Activated CD8-positive, alpha-beta memory T cell treated with anti-CD3 and anti-CD28 coated beads for 24 hours (primary cell): ENCODE results near the gene HOXD3.

Source experiments
- DNase-seq: peaks from one replicate; pipeline ENCODE4 v3.0.0-alpha.2; 2020

The HOXD3 gene

DNA sequence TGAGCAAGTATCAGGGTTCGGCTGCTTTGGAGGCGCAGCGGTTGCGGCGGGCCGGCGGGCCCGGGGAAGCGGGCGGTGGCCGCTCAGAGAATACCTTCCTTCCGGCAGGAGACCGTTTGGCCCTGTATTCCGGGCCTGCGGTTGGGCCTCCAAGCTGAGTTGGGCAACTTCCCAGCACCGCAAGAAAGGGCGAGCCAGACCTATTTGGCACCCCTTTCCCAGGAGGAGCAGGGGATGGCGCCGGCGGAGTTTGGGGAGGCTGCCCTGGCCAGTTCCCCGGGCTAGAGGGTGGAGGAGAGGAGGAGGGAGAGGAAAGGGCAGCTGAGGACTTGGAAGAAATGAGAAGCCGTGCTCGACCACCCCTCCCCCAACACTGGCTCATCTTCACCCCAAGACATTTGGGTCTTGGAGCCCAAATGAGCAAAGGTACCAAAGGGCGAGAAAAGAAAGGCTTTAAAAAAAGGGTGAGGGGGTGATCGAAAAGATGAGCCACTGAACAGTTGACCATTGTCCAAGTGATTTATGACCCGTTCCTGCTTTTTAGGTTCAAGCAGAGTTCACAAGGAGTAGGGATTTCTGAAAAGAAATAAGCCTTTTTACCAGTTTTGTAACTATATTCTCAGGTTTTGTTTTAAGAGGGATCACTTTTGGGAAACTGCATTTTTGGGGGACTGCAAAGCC, 8.4 kb downstream of the HOXD3 start:
- DNase-seq = no peak

DNA sequence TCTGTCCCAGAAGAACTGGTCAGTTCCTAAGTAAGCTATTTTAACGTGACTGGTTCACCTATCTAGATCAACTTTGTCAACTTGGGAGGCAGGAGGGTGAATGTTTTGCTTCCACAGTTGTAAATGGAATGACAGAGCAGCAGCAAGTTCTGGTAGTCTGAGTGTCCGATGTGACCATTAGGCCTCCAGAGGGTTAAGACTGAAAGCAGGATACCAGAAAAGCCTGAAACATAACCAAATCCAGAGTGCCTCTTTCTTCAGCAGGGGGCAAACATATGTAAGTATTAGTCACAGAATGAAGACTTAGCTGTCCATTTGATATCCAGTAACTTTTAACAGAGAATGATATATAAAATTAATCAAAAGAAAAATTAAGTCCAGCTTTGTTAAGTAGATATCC, 9.2 kb downstream of the HOXD3 start:
- DNase-seq = no peak

DNA sequence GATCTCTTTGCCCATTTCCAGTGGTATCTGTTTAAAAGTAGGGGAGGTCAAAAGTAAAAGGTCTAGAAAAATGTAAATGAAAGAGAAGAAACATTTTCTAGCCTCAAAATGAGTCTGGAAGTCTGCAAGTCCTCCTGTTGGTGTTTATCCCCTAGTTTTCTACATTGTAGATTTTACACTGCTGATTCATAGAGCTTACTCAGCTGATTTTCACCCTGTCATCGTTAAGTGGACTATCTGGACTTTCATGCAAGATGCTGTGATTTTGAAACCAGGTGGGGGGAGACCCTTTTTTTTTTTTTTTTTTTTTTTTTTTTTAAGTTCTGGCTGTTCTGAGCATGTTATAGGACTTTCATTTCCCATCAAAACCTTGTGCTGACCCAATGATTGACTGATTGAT, 10.3 kb downstream of the HOXD3 start:
- DNase-seq = no peak

DNA sequence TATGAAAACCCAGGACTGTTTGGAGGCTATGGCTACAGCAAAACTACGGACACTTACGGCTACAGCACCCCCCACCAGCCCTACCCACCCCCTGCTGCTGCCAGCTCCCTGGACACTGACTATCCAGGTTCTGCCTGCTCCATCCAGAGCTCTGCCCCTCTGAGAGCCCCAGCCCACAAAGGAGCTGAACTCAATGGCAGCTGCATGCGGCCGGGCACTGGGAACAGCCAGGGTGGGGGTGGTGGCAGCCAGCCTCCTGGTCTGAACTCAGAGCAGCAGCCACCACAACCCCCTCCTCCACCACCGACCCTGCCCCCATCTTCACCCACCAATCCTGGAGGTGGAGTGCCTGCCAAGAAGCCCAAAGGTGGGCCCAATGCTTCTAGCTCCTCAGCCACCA, 12.1 kb downstream of the HOXD3 start:
- DNase-seq = no peak

DNA sequence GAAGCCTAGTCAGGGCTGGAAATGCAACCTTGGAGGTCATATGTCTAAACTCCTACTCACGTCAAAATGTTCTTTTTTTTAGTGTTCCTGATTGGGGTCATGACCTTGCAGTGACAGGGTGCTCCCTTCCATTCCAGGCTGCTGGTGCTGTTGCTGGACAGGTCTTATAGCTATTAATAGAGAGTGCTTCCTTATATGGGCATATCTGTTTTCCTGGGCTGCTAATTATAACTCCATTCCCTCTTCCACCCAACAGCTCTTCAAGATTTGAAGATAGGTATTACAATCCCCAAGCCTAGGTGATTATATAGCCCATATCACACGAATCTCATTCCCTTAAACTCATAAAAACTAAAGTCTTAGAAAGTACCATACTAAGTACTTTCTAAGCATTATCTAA, 12.6 kb downstream of the HOXD3 start:
- no peak for DNase-seq

DNA sequence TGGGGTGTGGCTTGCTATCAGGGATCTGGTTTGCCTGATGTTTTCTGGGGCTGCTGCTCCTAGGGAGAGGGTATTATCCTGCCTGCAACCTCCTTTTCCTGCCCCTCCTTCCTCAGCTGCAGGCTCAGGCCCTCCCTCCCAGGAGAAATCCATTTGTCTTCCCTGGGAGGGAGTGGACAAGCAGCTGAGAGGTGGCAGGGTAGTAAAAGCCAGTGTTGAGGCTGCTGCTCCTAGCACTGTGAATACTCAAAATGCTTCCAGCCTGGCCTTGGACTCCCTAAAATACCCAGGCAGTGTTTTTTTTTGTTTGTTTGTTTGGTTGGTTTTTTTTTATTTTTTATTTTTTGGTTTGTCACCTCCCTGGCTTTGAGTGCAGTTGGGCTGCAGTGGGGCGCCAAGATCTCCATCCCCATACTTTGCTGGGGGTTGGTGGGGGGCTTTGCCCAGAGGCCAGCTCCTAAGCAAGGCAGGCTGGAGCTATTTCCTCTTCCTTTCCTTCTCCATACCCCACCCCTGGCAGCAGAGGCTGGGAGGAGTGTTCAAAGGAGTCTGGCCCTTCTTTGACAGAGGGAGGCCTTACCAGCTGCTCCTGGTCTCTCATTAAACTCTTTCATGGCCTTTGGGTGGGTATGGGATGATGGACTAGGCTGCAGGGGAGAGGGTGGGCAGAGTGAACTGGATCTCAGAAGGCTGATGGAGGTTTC, 13.6 kb downstream of the HOXD3 start:
- no peak for DNase-seq

DNA sequence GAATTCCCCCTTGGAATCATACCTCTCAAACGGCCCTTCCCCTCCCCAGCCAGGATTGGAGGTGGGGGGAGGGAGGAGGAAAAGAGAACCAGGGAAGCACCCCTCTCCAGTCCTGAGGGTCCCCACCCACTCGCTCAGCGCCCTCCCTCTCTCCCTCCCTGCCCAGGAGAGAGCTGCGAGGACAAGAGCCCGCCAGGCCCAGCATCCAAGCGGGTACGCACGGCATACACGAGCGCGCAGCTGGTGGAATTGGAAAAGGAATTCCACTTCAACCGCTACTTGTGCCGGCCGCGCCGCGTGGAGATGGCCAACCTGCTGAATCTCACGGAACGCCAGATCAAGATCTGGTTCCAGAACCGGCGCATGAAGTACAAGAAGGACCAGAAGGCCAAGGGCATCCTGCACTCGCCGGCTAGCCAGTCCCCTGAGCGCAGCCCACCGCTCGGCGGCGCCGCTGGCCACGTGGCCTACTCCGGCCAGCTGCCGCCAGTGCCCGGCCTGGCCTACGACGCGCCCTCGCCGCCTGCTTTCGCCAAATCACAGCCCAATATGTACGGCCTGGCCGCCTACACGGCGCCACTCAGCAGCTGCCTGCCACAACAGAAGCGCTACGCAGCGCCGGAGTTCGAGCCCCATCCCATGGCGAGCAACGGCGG, 14.4 kb downstream of the HOXD3 start:
- DNase-seq = no peak

DNA sequence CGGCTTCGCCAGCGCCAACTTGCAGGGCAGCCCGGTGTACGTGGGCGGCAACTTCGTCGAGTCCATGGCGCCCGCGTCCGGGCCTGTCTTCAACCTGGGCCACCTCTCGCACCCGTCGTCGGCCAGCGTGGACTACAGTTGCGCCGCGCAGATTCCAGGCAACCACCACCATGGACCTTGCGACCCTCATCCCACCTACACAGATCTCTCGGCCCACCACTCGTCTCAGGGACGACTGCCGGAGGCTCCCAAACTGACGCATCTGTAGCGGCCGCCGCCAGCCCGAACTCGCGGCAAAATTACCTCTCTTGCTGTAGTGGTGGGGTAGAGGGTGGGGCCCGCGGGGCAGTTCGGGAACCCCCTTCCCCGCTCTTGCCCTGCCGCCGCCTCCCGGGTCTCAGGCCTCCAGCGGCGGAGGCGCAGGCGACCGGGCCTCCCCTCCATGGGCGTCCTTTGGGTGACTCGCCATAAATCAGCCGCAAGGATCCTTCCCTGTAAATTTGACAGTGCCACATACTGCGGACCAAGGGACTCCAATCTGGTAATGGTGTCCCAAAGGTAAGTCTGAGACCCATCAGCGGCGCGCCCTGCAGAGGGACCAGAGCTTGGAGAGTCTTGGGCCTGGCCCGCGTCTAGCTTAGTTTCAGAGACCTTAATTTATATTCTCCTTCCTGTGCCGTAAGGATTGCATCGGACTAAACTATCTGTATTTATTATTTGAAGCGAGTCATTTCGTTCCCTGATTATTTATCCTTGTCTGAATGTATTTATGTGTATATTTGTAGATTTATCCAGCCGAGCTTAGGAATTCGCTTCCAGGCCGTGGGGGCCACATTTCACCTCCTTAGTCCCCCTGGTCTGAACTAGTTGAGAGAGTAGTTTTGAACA, 15.1 kb downstream of the HOXD3 start:
- no peak for DNase-seq

DNA sequence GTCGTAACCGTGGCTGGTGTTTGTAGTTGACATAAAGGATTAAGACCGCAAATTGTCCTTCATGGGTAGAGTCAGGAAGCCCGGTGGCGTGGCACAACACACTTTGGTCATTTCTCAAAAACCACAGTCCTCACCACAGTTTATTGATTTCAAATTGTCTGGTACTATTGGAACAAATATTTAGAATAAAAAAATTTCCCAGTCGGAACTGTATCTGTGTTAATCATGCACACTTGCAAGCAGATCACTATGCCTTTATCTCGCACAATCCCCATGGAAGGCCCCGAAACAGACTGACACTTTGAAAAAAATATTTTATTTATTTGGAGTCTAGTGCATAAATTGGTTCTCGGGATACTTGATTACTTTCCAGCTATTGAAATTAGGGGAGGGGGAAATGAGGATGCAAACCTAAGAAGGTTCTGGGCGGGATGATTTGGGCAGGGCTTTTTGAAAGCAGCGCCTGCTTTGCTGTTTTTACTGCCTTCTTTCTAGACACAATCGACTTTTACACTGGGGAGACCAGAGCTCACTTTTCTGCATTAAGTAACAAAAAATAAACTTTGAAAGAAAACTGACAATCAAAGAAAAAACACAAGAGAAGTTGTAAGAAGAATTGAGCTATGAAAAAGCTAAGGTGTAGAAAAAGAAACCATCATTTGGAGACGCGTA, 15.9 kb downstream of the HOXD3 start:
- no peak for DNase-seq

DNA sequence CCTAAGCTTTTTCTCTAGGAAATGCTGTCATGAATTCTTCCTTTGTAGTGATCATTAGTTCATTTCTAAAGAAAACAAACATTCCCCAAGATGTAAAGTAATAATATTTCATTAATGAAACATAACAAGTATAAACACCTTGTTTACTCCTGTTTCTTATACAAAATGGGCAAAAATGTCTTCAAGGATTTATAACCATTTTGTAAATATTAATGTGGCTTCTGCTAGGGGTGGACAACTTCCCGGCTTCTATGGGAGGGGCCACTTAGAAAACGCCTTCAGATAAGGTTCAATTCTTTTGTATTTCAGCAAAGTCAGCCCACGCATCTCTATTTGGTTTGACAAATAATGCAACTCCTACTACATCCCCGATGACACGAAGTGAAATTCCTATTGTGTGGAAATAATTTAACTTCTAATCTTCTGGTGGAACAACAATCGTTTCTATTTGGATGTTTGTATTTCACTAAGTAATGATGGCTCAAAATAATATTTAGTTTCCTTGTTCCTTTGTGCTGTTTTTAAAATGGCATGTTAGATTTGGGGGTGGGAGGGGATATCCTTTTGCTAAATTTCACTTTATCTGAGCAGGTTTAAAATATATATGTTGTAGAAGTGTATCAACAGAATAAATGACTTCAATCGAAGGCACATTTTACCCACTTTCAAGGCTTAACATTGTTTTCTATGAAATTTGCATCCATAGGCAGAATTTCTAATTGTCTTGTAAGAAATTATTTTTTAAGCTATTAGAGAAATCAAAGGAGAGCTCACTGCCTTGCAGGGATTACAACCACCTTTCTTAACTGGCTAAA, 16.7 kb downstream of the HOXD3 start:
- DNase-seq = no peak

DNA sequence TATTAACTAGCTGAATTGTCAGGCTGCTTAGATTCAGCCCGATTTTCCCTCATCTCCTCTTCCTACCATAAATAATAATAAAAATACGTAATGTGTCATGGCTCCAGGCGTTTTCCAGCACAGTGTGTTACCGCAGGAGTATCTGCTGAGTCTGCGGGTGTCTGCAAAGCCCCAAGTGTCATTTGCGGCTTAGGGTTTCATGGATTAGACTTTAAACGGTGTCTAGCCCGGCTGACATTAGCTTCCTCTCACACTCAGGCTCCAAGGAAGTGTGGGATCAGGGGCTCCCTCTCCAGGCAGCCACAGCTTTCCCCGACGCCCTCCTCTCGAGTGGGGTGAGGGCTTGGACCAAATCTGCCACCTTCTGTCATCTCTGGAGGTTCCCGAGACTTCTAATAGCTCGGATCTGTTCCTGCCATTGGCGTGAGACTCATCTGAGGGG, 17.3 kb downstream of the HOXD3 start:
- DNase-seq = no peak

DNA sequence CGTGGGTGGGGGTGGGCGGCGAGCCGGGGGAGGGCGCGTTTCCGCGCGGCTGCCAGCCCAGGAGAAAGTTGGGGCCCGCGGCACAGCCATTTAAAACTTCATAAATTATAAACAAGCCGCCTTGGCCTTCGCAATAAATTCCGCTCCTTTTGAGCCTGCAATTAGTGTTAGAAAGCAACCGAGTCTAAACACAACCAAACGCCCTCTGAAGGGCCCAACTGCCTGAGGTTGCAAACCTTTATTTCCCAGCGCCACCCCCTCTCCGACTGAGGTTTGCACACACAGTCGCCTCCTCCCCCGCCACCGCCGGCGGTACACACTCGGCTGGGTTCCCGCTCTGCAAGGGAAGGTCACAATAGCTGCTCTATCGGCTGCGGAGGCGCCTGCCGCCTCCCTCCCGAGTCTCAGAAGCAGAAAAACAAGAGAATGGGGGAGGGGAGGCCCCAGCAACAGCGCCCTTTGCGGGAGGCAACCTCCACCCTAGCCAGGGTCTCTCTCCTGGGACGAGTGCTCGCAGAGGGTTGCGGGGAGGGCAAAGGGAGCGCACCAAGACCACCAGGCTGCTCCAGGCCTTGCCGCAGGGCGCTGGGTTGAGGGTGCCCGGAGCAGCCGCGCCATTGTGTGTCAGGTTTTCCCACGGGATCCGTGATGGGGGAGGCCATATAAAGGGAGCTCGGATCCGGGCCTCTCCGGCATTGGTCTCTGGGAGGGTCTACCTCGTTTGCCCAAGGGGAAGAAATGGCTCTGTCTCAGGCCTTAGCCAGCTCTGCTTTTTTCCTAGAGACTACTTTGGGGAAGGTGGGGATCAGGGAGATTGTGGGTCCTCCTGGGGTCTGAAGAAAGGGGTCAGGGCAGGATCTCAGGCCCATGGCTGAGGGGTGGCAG, 18.0 kb downstream of the HOXD3 start:
- DNase-seq = no peak

DNA sequence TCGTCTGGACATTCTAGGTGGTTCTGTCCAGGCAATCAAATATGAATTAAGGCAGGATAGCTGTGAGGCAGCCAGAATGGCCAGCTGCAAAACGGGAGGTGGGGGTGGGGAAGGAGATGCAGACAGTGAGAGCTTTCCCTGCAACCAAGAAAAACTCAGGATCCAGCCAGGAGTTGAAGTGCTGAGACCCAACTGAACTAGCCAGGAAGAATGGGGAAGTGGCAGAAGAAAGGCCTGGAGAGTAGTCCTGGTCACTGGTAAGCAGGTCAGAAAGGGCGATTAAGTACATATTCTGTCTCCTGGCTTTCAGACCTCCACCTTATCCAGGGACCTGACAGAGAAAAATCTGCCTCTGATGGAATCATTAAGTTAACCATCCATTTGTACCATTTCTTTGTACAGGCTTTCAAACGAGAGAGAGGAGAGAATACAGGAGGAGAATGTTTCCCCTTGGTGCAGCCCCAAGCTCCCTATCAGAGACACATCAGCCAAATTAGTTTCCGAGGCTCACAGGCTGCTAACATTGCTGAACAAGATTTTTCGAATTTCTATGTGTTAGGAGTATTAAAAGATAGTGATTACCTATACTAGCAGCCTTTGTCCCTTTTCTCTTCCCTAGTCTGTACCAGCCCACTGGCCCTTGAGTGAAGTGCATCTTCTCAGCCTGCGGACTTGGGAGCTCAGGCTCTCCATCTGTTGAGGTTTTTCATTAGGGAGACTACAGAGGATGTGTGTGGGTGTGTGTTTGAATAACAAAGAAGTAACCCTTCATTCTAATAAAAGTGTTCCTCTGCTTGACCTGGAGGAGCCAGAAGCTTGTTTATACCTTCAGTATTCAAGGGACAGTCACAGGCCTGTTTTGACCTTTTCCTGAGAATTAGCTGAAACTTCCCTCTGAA, 18.9 kb downstream of the HOXD3 start:
- DNase-seq = no peak

DNA sequence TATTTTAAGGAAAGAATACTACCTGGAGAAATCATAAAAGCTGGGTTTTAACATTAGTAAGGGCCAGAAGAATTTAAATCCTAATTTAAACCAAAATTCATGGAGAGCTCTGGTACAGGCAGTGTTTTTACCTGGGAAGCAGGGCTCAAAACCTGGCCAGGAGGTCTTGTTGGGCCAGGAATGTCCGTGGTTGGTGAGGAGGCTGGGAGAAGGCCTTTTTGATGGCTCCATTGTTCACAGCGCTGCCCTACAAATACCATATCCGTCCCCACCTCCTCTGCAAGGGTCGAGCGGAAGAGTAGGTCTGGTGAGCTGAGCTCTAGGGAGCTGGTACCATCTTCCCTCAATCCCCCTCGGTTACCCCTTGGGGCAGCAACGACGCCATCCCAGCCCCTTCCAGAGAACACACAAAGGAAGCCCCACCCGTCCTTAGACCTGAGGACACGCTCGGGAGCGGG, 20.5 kb downstream of the HOXD3 start:
- no peak for DNase-seq

DNA sequence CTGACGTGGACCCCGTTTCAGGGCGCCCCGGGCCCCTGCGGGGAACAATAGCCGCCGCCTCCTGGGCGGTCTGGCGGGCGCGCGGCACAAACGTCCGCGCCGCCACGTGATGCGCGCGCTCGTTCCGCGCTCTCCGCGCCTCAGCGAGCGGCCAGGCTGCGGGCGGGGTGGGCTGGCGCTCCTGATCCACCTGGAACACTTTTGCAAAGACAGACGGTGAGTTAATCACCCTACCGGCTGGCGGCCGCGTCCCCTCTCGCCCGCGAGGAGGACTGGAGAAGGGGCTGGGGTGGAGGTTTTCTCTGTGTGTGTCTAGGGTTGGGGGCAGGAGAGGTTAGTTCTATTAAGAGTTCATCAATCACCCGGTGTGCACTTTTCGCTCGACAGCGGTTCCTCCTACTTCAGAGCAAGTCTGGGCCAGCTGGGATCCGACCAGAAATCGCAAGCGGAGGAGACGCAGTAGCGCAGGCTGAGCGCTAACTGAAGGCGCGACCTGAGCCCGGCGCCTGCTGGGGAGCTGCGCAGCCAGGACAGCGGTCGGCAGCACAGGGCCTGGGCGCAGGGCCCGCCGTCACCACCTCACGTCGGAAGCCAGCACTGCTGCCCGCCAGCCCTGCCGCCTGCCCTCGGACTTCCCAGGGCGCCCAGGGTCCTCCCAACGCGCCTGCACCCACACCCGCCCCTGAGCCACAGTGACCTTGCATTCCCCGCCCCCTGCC, 21.1 kb downstream of the HOXD3 start:
- DNase-seq = no peak

DNA sequence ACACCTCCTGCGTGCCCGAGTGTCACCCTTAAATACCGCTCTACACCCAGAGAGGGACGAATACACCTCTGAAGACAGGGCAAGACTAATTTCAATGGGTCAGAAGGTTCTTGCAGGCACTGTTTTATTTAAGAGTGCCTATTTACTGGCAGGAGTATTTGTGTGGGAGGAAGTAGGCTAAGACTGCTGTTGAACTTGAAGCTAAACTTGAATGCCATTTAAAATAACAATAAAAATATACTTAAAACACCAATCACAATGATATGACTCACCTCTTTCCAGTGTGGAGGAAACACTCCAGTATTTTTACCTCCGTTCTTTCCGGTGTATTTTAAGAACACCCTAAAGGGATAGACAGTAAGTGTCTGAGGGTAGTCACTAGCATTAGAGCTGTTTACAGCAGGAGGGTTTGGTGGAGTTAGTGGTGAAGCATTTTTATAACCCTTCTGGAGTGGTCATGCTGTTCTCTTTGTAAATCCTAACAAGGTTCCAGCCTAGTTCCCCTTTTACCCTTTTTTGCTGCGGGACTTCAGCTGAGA, 21.7 kb downstream of the HOXD3 start:
- no peak for DNase-seq

DNA sequence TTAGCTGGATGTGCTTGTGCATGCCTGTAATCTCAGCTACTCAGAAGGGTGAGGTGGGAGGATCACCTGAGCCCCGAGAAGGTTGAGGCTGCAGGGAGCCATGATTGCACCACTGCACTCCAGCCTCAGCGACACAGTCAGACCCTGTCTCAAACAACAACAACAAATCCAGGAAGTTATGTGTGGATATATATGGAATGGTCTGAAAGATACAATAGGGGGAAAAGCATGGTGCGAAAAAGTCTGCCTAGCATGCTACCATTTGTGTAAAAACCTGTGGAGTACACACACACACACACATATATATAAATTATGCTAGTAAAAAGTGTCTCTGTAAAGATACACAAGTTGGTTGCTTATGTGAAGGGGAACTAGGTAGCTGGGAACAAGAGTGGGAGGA, 24.4 kb downstream of the HOXD3 start:
- DNase-seq = no peak

DNA sequence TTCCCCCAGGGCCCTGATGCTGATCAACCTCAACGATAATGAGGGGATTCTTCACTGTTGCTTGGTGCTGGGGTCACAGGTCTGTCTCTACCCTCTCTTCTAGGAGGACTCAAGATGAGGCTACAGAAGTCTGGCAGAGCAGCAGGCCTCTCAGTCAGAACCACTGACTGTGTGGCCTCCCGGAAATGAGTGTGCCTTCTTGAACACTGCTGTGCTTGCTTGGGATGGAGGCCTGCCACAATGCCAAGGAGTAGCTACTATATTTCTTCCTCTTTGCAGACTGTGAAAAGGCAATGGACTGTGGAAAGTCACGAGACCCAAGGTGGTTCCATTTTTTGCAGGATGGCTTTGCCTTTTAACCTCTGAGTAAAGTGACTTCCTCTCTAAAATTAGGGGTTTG, 25.6 kb downstream of the HOXD3 start:
- no peak for DNase-seq

DNA sequence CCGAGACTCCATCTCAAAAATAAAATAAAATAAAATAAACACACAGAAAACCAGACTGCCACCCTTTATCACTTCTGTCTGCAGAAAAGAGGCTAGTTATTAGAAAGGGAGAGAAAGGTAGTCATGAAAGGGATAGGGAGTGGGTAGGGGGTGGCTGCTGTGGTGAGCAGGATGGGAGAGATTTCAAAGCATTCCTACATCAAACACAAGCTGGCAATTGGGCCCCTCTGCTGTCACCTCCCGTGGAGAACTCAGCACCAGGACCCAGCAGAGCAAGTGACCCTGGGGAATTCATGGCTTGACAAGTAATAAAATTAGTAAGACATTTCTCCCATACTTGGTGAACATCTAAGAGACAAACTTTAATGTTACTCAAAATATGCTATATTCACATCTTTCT, 27.6 kb downstream of the HOXD3 start:
- no peak for DNase-seq
